Smooth muscle cell (in vitro differentiated cells): ENCODE data around the gene GAD1. TPM values are rescaled to one million over a fixed set of nuclear protein-coding genes. Genes with fewer than 3 reads are reported as not detected.

Experiments used
- DNase-seq: peaks from one replicate; lab custom pipeline; 2025; ENCODE audit not compliant: unreplicated experiment; lab: John Stamatoyannopoulos, UW
- H2AFZ ChIP-seq: fragments of 200-600 bp; sonication (generic); 2 replicates; pipeline ENCODE4 v1.6.0; 2016; ENCODE audit warnings: antibody characterized with exemption, low read depth, mild to moderate bottlenecking
- H3F3A ChIP-seq: fragments of 200-600 bp; sonication (generic); 2 replicates; pipeline ENCODE4 v1.6.0; 2017; ENCODE audit warnings: antibody characterized with exemption, low read depth
- H3K27ac ChIP-seq: fragments of 200-600 bp; sonication (generic); 2 replicates; pipeline ENCODE4 v1.5.1; 2016; ENCODE audit warnings: low read depth, mild to moderate bottlenecking
- H3K27me3 ChIP-seq: fragments of 200-600 bp; sonication (generic); 2 replicates; pipeline ENCODE4 v1.6.1; 2016; ENCODE audit warnings: low read depth, mild to moderate bottlenecking
- H3K36me3 ChIP-seq: fragments of 200-600 bp; sonication (generic); 2 replicates; pipeline ENCODE4 v1.5.1; 2016; ENCODE audit warnings: low read depth
- H3K4me1 ChIP-seq: fragments of 200-600 bp; sonication (generic); 2 replicates; pipeline ENCODE4 v1.5.1; 2016; ENCODE audit warnings: low read depth
- H3K4me2 ChIP-seq: fragments of 200-600 bp; sonication (generic); 2 replicates; pipeline ENCODE4 v1.6.0; 2016; ENCODE audit warnings: mild to moderate bottlenecking
- H3K4me3 ChIP-seq: fragments of 200-600 bp; sonication (generic); 2 replicates; pipeline ENCODE4 v1.5.1; 2016; ENCODE audit warnings: mild to moderate bottlenecking
- H3K79me2 ChIP-seq: fragments of 200-600 bp; sonication (generic); 2 replicates; pipeline ENCODE4 v1.6.0; 2016; ENCODE audit warnings: low read depth, mild to moderate bottlenecking
- H3K9ac ChIP-seq: fragments of 200-600 bp; sonication (generic); 2 replicates; pipeline ENCODE4 v1.6.0; 2016; ENCODE audit warnings: low read depth
- H3K9me3 ChIP-seq: fragments of 200-600 bp; sonication (generic); replicated peaks from 2 replicates; pipeline ENCODE4 v1.5.1; 2016; ENCODE audit warnings: low read depth
- H4K20me1 ChIP-seq: fragments of 200-600 bp; sonication (generic); 2 replicates; pipeline ENCODE4 v1.6.0; 2016; ENCODE audit warnings: low read depth
- CTCF ChIP-seq: fragments of 200-600 bp; sonication (generic); IDR thresholded peaks from 2 replicates; pipeline ENCODE4 v1.5.1; 2017; ENCODE audit warnings: borderline replicate concordance, mild to moderate bottlenecking, antibody characterized with exemption; ENCODE audit not compliant: insufficient read depth, poor library complexity, severe bottlenecking
- WGBS: methylation state at CpG from one replicate; pipeline ENCODE4 v1.1.7; 2016; ENCODE audit warnings: low lambda C conversion rate; 5-methylcytosine and 5-hydroxymethylcytosine counted together
- polyA plus RNA-seq: library from polyadenylated mRNA; unstranded; fragments of >200 nt; fragmentation: Nextera tagmentation; extraction: Ambion mirVana; gene quantifications from 2 replicates; pipeline ENCODE4 v1.2.1, GENCODE V29; 2016
- total RNA-seq: library from RNA; depleted of rRNA; stranded (reverse); fragments of >200 nt; gene quantifications from 2 replicates; pipeline ENCODE4 v1.2.3, GENCODE V29; 2014

GAD1 gene
- total and polyA plus RNA-seq, 2 experiments from 2014 or later = 0.11 to 1.0 TPM

GRCh38 chr2:170856066-170856465 lies 39.4 kb downstream of the GAD1 start:
- Histone ChIP-seq H3K27me3 (no peaks in the 10 kb centered on the region), H3K4me3 (no peak overlapping the region), H3K9ac (no peak overlapping the region), H3K4me1 (no peaks in the 10 kb centered on the region), H3K79me2 (no peaks in the 10 kb centered on the region), H3K27ac (no peak overlapping the region), H3K36me3 (no peaks in the 10 kb centered on the region), H3K9me3 (no peaks in the 10 kb centered on the region), H3F3A (no peaks in the 10 kb centered on the region), H2AFZ (no peak overlapping the region), H4K20me1 (no peaks in the 10 kb centered on the region), H3K4me2 (no peak overlapping the region)
- DNase-seq = no peak
- no peak for TF ChIP-seq CTCF
- WGBS = 95% methylated on average over 1 of the region's 1 CpG

DNA sequence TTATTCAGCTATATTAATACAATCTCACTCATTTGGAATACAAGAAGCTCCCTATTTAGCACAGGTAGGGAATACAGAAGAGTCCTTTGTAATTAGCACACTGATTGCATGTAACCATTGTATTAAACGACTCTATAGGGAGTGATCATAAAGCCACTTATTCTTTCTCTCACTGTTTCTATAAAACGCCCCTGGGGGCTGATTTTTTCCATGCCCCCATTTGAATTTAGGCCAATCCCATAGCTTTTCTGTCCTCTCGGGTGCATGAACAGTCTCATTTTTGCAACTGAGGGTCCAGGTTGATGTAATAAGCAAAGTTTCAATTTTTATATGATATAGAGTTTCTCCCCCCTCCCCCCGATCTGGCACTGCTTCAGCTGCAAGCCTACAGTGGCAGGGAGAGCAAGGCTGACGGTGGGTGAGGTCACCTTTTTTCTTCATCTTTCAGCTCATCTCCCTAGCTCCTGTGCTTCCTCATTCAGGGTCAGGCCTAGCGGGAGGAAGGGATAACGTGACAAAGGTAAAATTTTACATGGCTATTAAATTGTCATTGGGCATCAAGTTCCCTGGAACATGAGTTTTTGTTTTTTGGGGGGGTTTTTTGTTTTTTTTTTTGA lies 45.7 kb downstream of the GAD1 start:
- no peaks in the 10 kb centered on the region for H4K20me1 ChIP-seq
- 86% methylated on average over 7 of the region's 7 CpGs for WGBS
- H3K9me3 ChIP-seq = no peaks in the 10 kb centered on the region
- no peak overlapping the region for H3K27ac ChIP-seq
- no peak overlapping the region for H3K4me3 ChIP-seq
- no peak overlapping the region for H3K9ac ChIP-seq
- no peak overlapping the region for H2AFZ ChIP-seq
- no peaks in the 10 kb centered on the region for H3F3A ChIP-seq
- H3K79me2 ChIP-seq = no peaks in the 10 kb centered on the region
- no peak for TF ChIP-seq CTCF
- no peaks in the 10 kb centered on the region for H3K27me3 ChIP-seq
- no peaks in the 10 kb centered on the region for H3K4me1 ChIP-seq
- no peak for DNase-seq
- H3K36me3 ChIP-seq = no peaks in the 10 kb centered on the region
- no peak overlapping the region for H3K4me2 ChIP-seq

DNA sequence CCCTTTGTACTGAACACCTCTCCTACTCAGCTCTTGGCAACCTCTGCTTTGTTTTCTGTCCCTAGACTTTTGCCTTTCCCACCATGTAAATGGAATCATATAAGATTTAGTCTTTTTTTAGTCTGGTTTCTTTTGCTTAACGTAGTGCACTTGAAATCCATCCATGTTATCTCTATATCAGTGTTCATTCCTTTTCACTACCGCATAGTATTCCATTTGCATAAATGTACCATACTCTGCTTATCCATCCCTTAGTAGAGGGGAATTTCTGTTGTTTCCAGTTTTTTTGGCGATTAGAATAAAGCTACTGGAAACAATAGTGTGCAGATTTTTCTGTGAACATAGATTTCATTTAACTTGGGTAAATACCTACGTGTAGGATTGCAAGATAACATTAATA lies 46.4 kb downstream of the GAD1 start:
- WGBS = 94% methylated on average over 4 of the region's 4 CpGs
- H3K27ac ChIP-seq = no peak overlapping the region
- H2AFZ ChIP-seq = no peak overlapping the region
- H3K9me3 ChIP-seq = no peaks in the 10 kb centered on the region
- H4K20me1 ChIP-seq = no peaks in the 10 kb centered on the region
- no peak overlapping the region for H3K4me3 ChIP-seq
- TF ChIP-seq CTCF = no peak
- no peaks in the 10 kb centered on the region for H3K4me1 ChIP-seq
- H3F3A ChIP-seq = no peaks in the 10 kb centered on the region
- no peaks in the 10 kb centered on the region for H3K36me3 ChIP-seq
- no peaks in the 10 kb centered on the region for H3K79me2 ChIP-seq
- no peak overlapping the region for H3K9ac ChIP-seq
- H3K27me3 ChIP-seq = no peaks in the 10 kb centered on the region
- DNase-seq = no peak
- H3K4me2 ChIP-seq = no peak overlapping the region

DNA sequence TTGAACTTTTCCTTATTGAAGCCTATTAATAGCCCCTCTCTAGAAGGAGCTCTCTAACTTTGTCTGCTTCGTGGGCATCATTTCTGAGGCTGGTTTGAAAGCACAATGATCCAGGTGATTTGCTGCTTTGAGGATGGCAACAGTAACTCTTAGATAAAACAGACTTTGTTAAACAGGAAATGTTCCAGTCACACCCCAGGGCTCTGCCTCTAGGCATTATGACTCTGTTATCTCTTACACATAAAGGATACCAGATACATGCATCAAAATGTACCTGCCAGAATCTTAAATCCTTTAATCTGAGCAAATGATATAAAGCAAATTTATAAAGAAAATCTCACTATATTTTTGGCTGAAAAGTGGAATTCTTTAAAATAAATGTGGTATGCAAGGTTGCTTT lies 52.3 kb downstream of the GAD1 start:
- DNase-seq = no peak
- H3K4me3 ChIP-seq = no peak overlapping the region
- H3K27ac ChIP-seq = no peak overlapping the region
- TF ChIP-seq CTCF = no peak
- H3K4me2 ChIP-seq = no peak overlapping the region
- H3K4me1 ChIP-seq = no peaks in the 10 kb centered on the region
- H2AFZ ChIP-seq = no peak overlapping the region
- no peaks in the 10 kb centered on the region for H4K20me1 ChIP-seq
- no peaks in the 10 kb centered on the region for H3F3A ChIP-seq
- H3K9ac ChIP-seq = no peak overlapping the region
- no peaks in the 10 kb centered on the region for H3K36me3 ChIP-seq
- no peaks in the 10 kb centered on the region for H3K9me3 ChIP-seq
- H3K79me2 ChIP-seq = no peaks in the 10 kb centered on the region
- WGBS = 48% methylated on average over 1 of the region's 1 CpG
- H3K27me3 ChIP-seq = no peaks in the 10 kb centered on the region
